Ovary (tissue), 9 donors: Measurements from ENCODE around the gene GRM5. TPM values are rescaled to one million over a fixed set of nuclear protein-coding genes. Genes with fewer than 3 reads are reported as not detected.

Experiments
- DNase-seq, 5 donors: peaks; one replicate each; pipeline ENCODE4 v3.0.0-alpha.2; 2019 to 2020
- H3K27ac ChIP-seq, 2 donors: fragments of 200-600 bp; one replicate each; pipeline versions ENCODE4 v1.5.1 to v1.8.0; 2019 to 2022
- H3K27me3 ChIP-seq: fragments of 200-600 bp; one replicate; pipeline ENCODE4 v1.8.0; 2022
- H3K36me3 ChIP-seq: fragments of 200-600 bp; sonication (generic); one replicate; pipeline ENCODE4 v1.5.1; 2019
- H3K4me1 ChIP-seq: one replicate; pipeline ENCODE4 v1.8.1; 2013; ENCODE audit warnings: mild to moderate bottlenecking, moderate library complexity; ENCODE audit not compliant: insufficient read depth
- H3K4me3 ChIP-seq: fragments of 200-600 bp; sonication (generic); one replicate; pipeline ENCODE4 v1.5.1; 2017
- H3K9me3 ChIP-seq, 2 donors: fragments of 200-600 bp in 1 of 2; sonication (generic) in 1 of 2; one replicate each; pipeline versions ENCODE4 v1.5.1 to v1.8.1; 2013 to 2019; ENCODE audit warnings: mild to moderate bottlenecking in 1 of 2, moderate library complexity in 1 of 2
- CTCF ChIP-seq, 3 donors: fragments of 450-650 bp in 2 of 3; fragments of 200-600 bp in 1 of 3; IDR thresholded peaks; one replicate each; pipeline versions ENCODE4 v1.5.1 to v1.8.0; 2016 to 2022; ENCODE audit warnings: antibody characterized with exemption in 3 of 3, mild to moderate bottlenecking in 1 of 3
- EP300 ChIP-seq: sonication (generic); formaldehyde crosslinking; IDR thresholded peaks from one replicate; pipeline ENCODE4 v1.6.1; 2017; ENCODE audit warnings: antibody characterized with exemption
- POLR2A ChIP-seq: fragments of 450-650 bp; IDR thresholded peaks from one replicate; pipeline ENCODE4 v1.6.1; 2017; ENCODE audit warnings: antibody characterized with exemption, mild to moderate bottlenecking, moderate library complexity
- WGBS, 3 donors: extraction: QIAGEN DNeasy Blood & Tissue Kit in 1 of 3; methylation state at CpG; one replicate each; pipeline versions ENCODE4 v1.1.5 to v1.1.7; 2013 to 2017; 5-methylcytosine and 5-hydroxymethylcytosine counted together
- intact Hi-C, 4 donors: fragments of 100-400 bp; cut with DNase I; formaldehyde crosslinking; loops; one replicate each; pipeline versions ENCODE4 v1.11.0 to v1.15.1; 2022 to 2023
- polyA plus RNA-seq, 2 donors: library from polyadenylated mRNA; stranded (reverse); fragments of 200-250 nt in 1 of 2; fragments of 350-450 nt in 1 of 2; fragmentation: Illumina TruSeq in 1 of 2; extraction: RNeasy Lipid Tissue Mini Kit (QIAGEN cat#74804) in 1 of 2; gene quantifications; one replicate each; pipeline ENCODE4 v1.2.3, GENCODE V29; 2013 to 2014
- total RNA-seq, 7 donors: library from RNA; depleted of rRNA in 2 of 7; stranded (reverse); fragments of >200 nt in 2 of 7; fragmentation: NEBNext Ultra II Directional in 3 of 7; extraction: Animal tissue kit (Norgen Biotek cat#: 25700) in 3 of 7; gene quantifications; one replicate each; pipeline versions ENCODE4 v1.1.0 to v1.2.4, GENCODE V29; 2016 to 2023
- donor health status: DM: no; HTN: no; CAD: no; lungs with moderate emphysema.
- donor health status: DM: no; HTN: no; CAD: no.
- donor health status: Bipolar disorder and iron deficiency.
- donor health status: DM: yes; HTN: yes; CAD: no.
- donor health status: DM: no; HTN: no; CAD: no.
- donor health status: DM: yes; HTN: yes; CAD: no.

GRM5 gene
- total and polyA plus RNA-seq, 9 donors: under 0.01 to 0.03 TPM; not detected in 7

- no peak overlapping the region for H3K4me3 ChIP-seq
- no peaks in the 10 kb centered on the region for H3K27me3 ChIP-seq
- H3K9me3 ChIP-seq: no peaks in the 10 kb centered on the region
- no peak overlapping the region for H3K27ac ChIP-seq
- DNase-seq: no peak
- TF ChIP-seq POLR2A (no peak), EP300 (no peak), CTCF (IDR thresholded peaks at IDR 0.05) (no peak)
- no peaks in the 10 kb centered on the region for H3K4me1 ChIP-seq
- intact Hi-C loops: no loop called here
- 31 to 57% (median 39%) methylated on average over 2 of the region's 2 CpGs for WGBS, 3 donors
- H3K36me3 ChIP-seq: no peaks in the 10 kb centered on the region
These were observed 445.1 kb downstream of the GRM5 start for GRCh38 chr11:88620568-88621130.

- no peak overlapping the region for H3K4me3 ChIP-seq
- DNase-seq: no peak
- intact Hi-C loops: no loop called here
- H3K27me3 ChIP-seq: no peaks in the 10 kb centered on the region
- H3K9me3 ChIP-seq: no peaks in the 10 kb centered on the region
- TF ChIP-seq EP300 (no peak), CTCF (IDR thresholded peaks at IDR 0.05) (no peak), POLR2A (no peak)
- no peaks in the 10 kb centered on the region for H3K36me3 ChIP-seq
- H3K27ac ChIP-seq: no peak overlapping the region
- no peaks in the 10 kb centered on the region for H3K4me1 ChIP-seq
These were observed 446.0 kb downstream of the GRM5 start for GRCh38 chr11:88619656-88620385.

GRCh38 chr11:88619071-88619425, 446.7 kb downstream of the GRM5 start:
- TF ChIP-seq POLR2A (no peak), EP300 (no peak), CTCF (IDR thresholded peaks at IDR 0.05) (no peak)

GRCh38 chr11:88618327-88619070, 447.3 kb downstream of the GRM5 start:
- TF ChIP-seq CTCF (IDR thresholded peaks at IDR 0.05): no peak
- no peak for TF ChIP-seq POLR2A
- no peak for TF ChIP-seq EP300
- Histone ChIP-seq H3K36me3 (no peaks in the 10 kb centered on the region), H3K4me3 (no peak overlapping the region), H3K4me1 (no peaks in the 10 kb centered on the region), H3K9me3 (no peaks in the 10 kb centered on the region), H3K27ac (no peak overlapping the region), H3K27me3 (no peaks in the 10 kb centered on the region)
- intact Hi-C loops: no loop called here
- whole genome bisulfite sequencing, 3 donors: 56 to 63% (median 60%) methylated on average over 5 of the region's 5 CpGs
- no peak for DNase-seq

More at GRCh38 chr11:88619071-88619425, 446.7 kb downstream of the GRM5 start:
- Histone ChIP-seq H3K4me3 (no peak overlapping the region), H3K27ac (no peak overlapping the region), H3K27me3 (no peaks in the 10 kb centered on the region), H3K4me1 (no peaks in the 10 kb centered on the region), H3K9me3 (no peaks in the 10 kb centered on the region), H3K36me3 (no peaks in the 10 kb centered on the region)
- intact Hi-C loops: no loop called here
- DNase-seq: no peak
- 91 to 94% (median 93%) methylated on average over 1 of the region's 1 CpG for WGBS, 3 donors
